KMS-11 (cell line): ENCODE data around the gene DBNDD2.

Source experiments
- H2AFZ ChIP-seq: fragments of 200-600 bp; sonication (generic); 2 replicates; pipeline ENCODE4 v1.6.1; 2016; ENCODE audit warnings: antibody characterized with exemption, mixed run types, low read depth
- H3K27ac ChIP-seq: fragments of 200-600 bp; sonication (generic); 2 replicates; pipeline ENCODE4 v1.6.1; 2016; ENCODE audit warnings: mild to moderate bottlenecking, mixed run types
- H3K27me3 ChIP-seq: fragments of 200-600 bp; sonication (generic); 2 replicates; pipeline ENCODE4 v1.6.1; 2017; ENCODE audit warnings: mild to moderate bottlenecking, low read depth, mixed run types, moderate library complexity; ENCODE audit not compliant: insufficient read depth
- H3K36me3 ChIP-seq: fragments of 200-600 bp; sonication (generic); 2 replicates; pipeline ENCODE4 v1.6.1; 2017; ENCODE audit warnings: mild to moderate bottlenecking, mixed run types; ENCODE audit not compliant: insufficient read depth
- H3K4me1 ChIP-seq: fragments of 200-600 bp; sonication (generic); 2 replicates; pipeline ENCODE4 v1.6.1; 2016; ENCODE audit warnings: mild to moderate bottlenecking, low read depth, mixed run types; ENCODE audit not compliant: poor library complexity, severe bottlenecking
- H3K4me2 ChIP-seq: fragments of 200-600 bp; sonication (generic); 2 replicates; pipeline ENCODE4 v1.7.0; 2016; ENCODE audit warnings: mild to moderate bottlenecking, mixed run types
- H3K4me3 ChIP-seq: fragments of 200-600 bp; sonication (generic); IDR thresholded peaks from 2 replicates; pipeline ENCODE4 v1.6.1; 2017; ENCODE audit warnings: low read depth, low read length, mixed read lengths; ENCODE audit not compliant: insufficient read depth
- H3K79me2 ChIP-seq: fragments of 200-600 bp; sonication (generic); 2 replicates; pipeline ENCODE4 v1.6.1; 2016; ENCODE audit warnings: low read depth, mixed run types; ENCODE audit not compliant: insufficient read depth
- H3K9ac ChIP-seq: fragments of 200-600 bp; sonication (generic); 2 replicates; pipeline ENCODE4 v1.6.1; 2016; ENCODE audit warnings: mild to moderate bottlenecking, mixed run types
- H4K20me1 ChIP-seq: fragments of 200-600 bp; sonication (generic); 2 replicates; pipeline ENCODE4 v1.6.1; 2016; ENCODE audit warnings: mild to moderate bottlenecking, mixed run types; ENCODE audit not compliant: insufficient read depth
- TF ChIP-seq, protein P1 (sequence below): fragments of 200-600 bp; sonication (generic); conservative IDR thresholded peaks from 2 replicates; pipeline ENCODE4 v1.6.1; 2017; ENCODE audit warnings: low read depth, mild to moderate bottlenecking, antibody characterized with exemption, low read length, moderate library complexity, mixed read lengths

The DBNDD2 gene

DNA sequence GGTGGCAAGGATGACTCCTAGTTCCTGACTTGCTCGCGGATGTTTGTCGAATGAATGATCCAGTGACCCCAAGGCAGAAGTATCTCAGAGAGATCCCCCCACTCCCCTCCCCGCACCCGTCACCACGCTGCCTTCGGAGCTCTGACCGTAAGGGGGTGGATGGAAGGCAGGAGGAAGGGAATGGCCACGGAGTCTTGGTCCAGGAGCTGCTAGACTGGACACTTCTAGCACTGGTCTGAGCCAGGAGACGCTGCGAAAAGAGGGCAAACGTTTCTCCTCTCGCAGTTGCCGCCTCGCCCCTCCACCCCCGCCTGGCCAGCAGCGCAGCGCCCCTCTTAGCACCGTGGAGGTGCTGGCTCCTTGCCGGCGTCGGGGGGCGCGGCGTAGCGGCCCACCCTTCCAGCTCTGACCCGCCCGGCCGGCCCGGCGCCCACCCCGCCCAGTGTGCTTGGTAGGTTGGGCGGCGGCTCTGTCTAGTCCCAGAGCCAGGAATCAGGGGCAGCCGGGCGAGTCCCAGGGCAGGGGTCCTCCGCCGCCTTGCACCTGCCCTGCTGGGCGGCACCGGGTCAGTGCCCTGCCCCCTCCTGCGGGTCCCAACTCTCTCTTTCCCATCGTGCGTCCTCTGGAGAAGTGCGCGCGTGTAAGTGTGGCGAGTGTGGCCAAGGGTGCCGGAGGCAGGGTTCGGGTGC is 2.4 kb upstream of the DBNDD2 start:
- no peaks in the 10 kb centered on the region for H3K36me3 ChIP-seq
- peak overlapping the region; percentile 8; the same call in 1 of the 2 replicates for H3K4me2 ChIP-seq
- no peak overlapping the region for H3K4me3 ChIP-seq
- no peaks in the 10 kb centered on the region for H3K4me1 ChIP-seq
- no peaks in the 10 kb centered on the region for H3K79me2 ChIP-seq
- TF ChIP-seq, protein P1, sequence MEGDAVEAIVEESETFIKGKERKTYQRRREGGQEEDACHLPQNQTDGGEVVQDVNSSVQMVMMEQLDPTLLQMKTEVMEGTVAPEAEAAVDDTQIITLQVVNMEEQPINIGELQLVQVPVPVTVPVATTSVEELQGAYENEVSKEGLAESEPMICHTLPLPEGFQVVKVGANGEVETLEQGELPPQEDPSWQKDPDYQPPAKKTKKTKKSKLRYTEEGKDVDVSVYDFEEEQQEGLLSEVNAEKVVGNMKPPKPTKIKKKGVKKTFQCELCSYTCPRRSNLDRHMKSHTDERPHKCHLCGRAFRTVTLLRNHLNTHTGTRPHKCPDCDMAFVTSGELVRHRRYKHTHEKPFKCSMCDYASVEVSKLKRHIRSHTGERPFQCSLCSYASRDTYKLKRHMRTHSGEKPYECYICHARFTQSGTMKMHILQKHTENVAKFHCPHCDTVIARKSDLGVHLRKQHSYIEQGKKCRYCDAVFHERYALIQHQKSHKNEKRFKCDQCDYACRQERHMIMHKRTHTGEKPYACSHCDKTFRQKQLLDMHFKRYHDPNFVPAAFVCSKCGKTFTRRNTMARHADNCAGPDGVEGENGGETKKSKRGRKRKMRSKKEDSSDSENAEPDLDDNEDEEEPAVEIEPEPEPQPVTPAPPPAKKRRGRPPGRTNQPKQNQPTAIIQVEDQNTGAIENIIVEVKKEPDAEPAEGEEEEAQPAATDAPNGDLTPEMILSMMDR, result no peak
- peak overlapping the region; percentile 16; the same call in 1 of the 2 replicates for H2AFZ ChIP-seq
- H4K20me1 ChIP-seq, result no peaks in the 10 kb centered on the region
- no peaks in the 10 kb centered on the region; the same call in 1 of the 2 replicates for H3K27me3 ChIP-seq
- H3K27ac ChIP-seq, result no peak overlapping the region
- H3K9ac ChIP-seq, result no peak overlapping the region

DNA sequence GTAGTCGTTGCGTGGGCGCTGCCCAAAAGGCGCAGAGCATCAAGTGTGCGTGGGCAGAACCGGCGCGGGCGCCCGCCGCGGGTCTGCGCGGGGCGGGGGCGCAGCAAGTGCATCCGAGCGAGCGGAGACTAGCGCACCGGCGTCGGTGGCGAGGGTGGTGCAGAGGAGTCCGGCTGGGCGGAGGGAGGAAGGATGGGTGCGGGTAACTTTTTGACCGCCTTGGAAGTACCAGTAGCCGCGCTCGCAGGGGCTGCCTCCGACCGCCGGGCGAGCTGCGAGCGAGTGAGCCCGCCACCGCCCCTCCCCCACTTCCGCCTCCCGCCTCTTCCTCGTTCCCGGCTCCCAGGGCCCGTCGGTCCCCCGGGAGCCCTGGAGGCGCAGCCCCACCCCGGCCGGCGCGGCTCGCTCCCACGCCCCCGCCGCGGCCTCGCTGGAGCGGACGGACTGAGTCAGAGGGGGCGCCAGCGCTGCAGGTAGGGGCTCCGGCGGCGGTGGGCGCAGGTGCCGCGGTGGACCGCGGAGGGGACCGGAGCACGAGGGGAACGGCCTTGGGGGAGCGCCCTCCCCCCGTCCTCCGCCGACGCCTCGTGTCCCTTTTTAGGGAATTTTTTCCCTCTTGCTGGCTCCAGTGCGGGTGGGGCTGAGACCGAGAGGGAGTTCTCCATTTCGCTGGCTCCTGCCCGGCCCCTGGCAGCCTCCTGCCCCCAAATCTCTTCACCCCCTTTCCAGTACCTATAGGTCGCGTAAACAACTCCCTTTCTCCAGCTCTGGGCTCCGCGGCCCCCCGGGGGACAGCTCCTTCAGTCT is 1.6 kb upstream of the DBNDD2 start:
- H3K4me3 ChIP-seq, result no peak overlapping the region
- H4K20me1 ChIP-seq, result no peaks in the 10 kb centered on the region
- H3K4me1 ChIP-seq, result no peaks in the 10 kb centered on the region
- H3K36me3 ChIP-seq, result no peaks in the 10 kb centered on the region
- no peak overlapping the region for H3K27ac ChIP-seq
- no peaks in the 10 kb centered on the region for H3K79me2 ChIP-seq
- peak overlapping the region; percentile 8; the same call in 1 of the 2 replicates for H3K4me2 ChIP-seq
- TF ChIP-seq, protein P1, result no peak
- no peak overlapping the region for H3K9ac ChIP-seq
- no peaks in the 10 kb centered on the region; the same call in 1 of the 2 replicates for H3K27me3 ChIP-seq
- H2AFZ ChIP-seq, result peak overlapping the region; percentile 16; the same call in 1 of the 2 replicates

- no peak overlapping the region for H3K4me3 ChIP-seq
- no peaks in the 10 kb centered on the region for H3K36me3 ChIP-seq
- no peaks in the 10 kb centered on the region for H3K4me1 ChIP-seq
- no peak overlapping the region for H3K4me2 ChIP-seq
- no peaks in the 10 kb centered on the region for H4K20me1 ChIP-seq
- no peak overlapping the region for H3K27ac ChIP-seq
- H3K9ac ChIP-seq, result no peak overlapping the region
- H3K79me2 ChIP-seq, result no peaks in the 10 kb centered on the region
- H3K27me3 ChIP-seq, result no peaks in the 10 kb centered on the region; the same call in 1 of the 2 replicates
- H2AFZ ChIP-seq, result no peak overlapping the region
- TF ChIP-seq, protein P1, result no peak
These were observed 883 bp upstream of the DBNDD2 start for GRCh38 chr20:45407067-45407745.

- Histone ChIP-seq H3K4me2 (no peak overlapping the region), H3K27ac (no peak overlapping the region), H3K36me3 (no peaks in the 10 kb centered on the region), H3K4me1 (no peaks in the 10 kb centered on the region), H2AFZ (no peak overlapping the region), H3K27me3 (no peaks in the 10 kb centered on the region; the same call in 1 of the 2 replicates), H3K9ac (no peak overlapping the region), H4K20me1 (no peaks in the 10 kb centered on the region), H3K4me3 (no peak overlapping the region), H3K79me2 (no peaks in the 10 kb centered on the region)
- TF ChIP-seq, protein P1, result no peak
These were observed 641 bp downstream of the DBNDD2 start for GRCh38 chr20:45408646-45409213.
